ENCODE results near the gene REG4. TPM values are rescaled to one million over a fixed set of nuclear protein-coding genes. Genes with fewer than 3 reads are reported as not detected.

The REG4 gene
- total and polyA plus RNA-seq, 8 donors: not detected

- Histone ChIP-seq H3K27me3 (no peaks in the 10 kb centered on the region), H3K27ac (no peak overlapping the region), H3K4me3 (no peak overlapping the region), H3K4me1 (no peaks in the 10 kb centered on the region), H3K9me3 (no peaks in the 10 kb centered on the region), H3K36me3 (no peaks in the 10 kb centered on the region)
- intact Hi-C loops (cut with DNase I): no loop called here
- ATAC-seq (no peak), DNase-seq (no peak)
- no peak for TF ChIP-seq CTCF (IDR thresholded peaks at IDR 0.05)
Measured at GRCh38 chr1:119799599-119800177, 11.6 kb downstream of the REG4 start.

GRCh38 chr1:119799003-119799402 lies 12.3 kb downstream of the REG4 start:
- TF ChIP-seq CTCF (IDR thresholded peaks at IDR 0.05): no peak
- no peaks in the 10 kb centered on the region for H3K27me3 ChIP-seq
- no peak overlapping the region for H3K4me3 ChIP-seq
- H3K9me3 ChIP-seq: no peaks in the 10 kb centered on the region
- H3K27ac ChIP-seq: no peak overlapping the region
- intact Hi-C loops (cut with DNase I): no loop called here
- DNase-seq (no peak), ATAC-seq (no peak)
- H3K4me1 ChIP-seq: no peaks in the 10 kb centered on the region
- H3K36me3 ChIP-seq: no peaks in the 10 kb centered on the region

- ATAC-seq: no peak
- Histone ChIP-seq H3K36me3 (no peaks in the 10 kb centered on the region), H3K4me3 (no peak overlapping the region), H3K27ac (no peak overlapping the region), H3K27me3 (no peaks in the 10 kb centered on the region), H3K4me1 (no peaks in the 10 kb centered on the region), H3K9me3 (no peaks in the 10 kb centered on the region)
- intact Hi-C loops (cut with DNase I): no loop called here
- no peak for DNase-seq
- TF ChIP-seq CTCF (IDR thresholded peaks at IDR 0.05): no peak
Measured at GRCh38 chr1:119797606-119798005, 13.7 kb downstream of the REG4 start.

GRCh38 chr1:119797162-119797561 lies 14.1 kb downstream of the REG4 start:
- Histone ChIP-seq H3K9me3 (no peaks in the 10 kb centered on the region), H3K4me1 (no peaks in the 10 kb centered on the region), H3K4me3 (no peak overlapping the region), H3K27ac (no peak overlapping the region), H3K36me3 (no peaks in the 10 kb centered on the region), H3K27me3 (no peaks in the 10 kb centered on the region)
- ATAC-seq (no peak), DNase-seq (no peak)
- no peak for TF ChIP-seq CTCF (IDR thresholded peaks at IDR 0.05)
- intact Hi-C loops (cut with DNase I): no loop called here

GRCh38 chr1:119795261-119796200 lies 15.7 kb downstream of the REG4 start:
- ATAC-seq (no peak), DNase-seq (peak in 1 of 4 donors; percentile 26)
- Histone ChIP-seq H3K4me3 (no peak overlapping the region), H3K27me3 (no peaks in the 10 kb centered on the region), H3K36me3 (no peaks in the 10 kb centered on the region), H3K4me1 (no peaks in the 10 kb centered on the region), H3K9me3 (no peaks in the 10 kb centered on the region), H3K27ac (no peak overlapping the region)
- intact Hi-C loops (cut with DNase I): no loop called here
- TF ChIP-seq CTCF (IDR thresholded peaks at IDR 0.05): no peak
